A673 (cell line): Measurements from ENCODE around the gene PCK1. TPM values are rescaled to one million over a fixed set of nuclear protein-coding genes. Genes with fewer than 3 reads are reported as not detected.

Experiments
- BruUV-seq: library from RNA; stranded (reverse); fragments of 400-500 nt; replicated peaks from 2 replicates; lab custom pipeline; 2021; lab: Mats Ljungman, UMichigan
- CTCF ChIA-PET: fragments of 300-600 bp; sonication (Branson Sonifier 250); formaldehyde crosslinking; loops from one replicate; lab custom pipeline; 2022; ENCODE audit warnings: antibody characterized with exemption; lab: Charles Lee
- POLR2A ChIA-PET: fragments of 300-600 bp; sonication (Branson Sonifier 250); formaldehyde crosslinking; loops from one replicate; lab custom pipeline; 2022; ENCODE audit warnings: antibody characterized with exemption; ENCODE audit not compliant: low non-redundant PET; lab: Charles Lee
- DNase-seq: peaks from one replicate; pipeline ENCODE4 v3.0.0-alpha.2; 2015; ENCODE audit warnings: low spot score
- H3K27ac ChIP-seq: fragments of 200-600 bp; sonication (generic); 2 replicates; pipeline ENCODE4 v1.5.1; 2016; ENCODE audit warnings: mixed run types, low read depth, mild to moderate bottlenecking, mixed read lengths, antibody characterized with exemption, low read length; ENCODE audit not compliant: poor library complexity, severe bottlenecking
- H3K27me3 ChIP-seq: fragments of 200-600 bp; sonication (generic); replicated peaks from 2 replicates; pipeline ENCODE4 v1.6.1; 2017; ENCODE audit warnings: mixed run types, low read depth, mild to moderate bottlenecking, mixed read lengths, antibody characterized with exemption, low read length; ENCODE audit not compliant: insufficient read depth, poor library complexity
- H3K36me3 ChIP-seq: fragments of 200-600 bp; sonication (generic); 2 replicates; pipeline ENCODE4 v1.6.1; 2016; ENCODE audit warnings: mixed run types, mild to moderate bottlenecking, mixed read lengths, antibody characterized with exemption, low read length; ENCODE audit not compliant: insufficient read depth, poor library complexity, severe bottlenecking
- H3K4me1 ChIP-seq: fragments of 200-600 bp; sonication (generic); 2 replicates; pipeline ENCODE4 v1.6.1; 2017; ENCODE audit warnings: mixed run types, mild to moderate bottlenecking, mixed read lengths, antibody characterized with exemption, low read length; ENCODE audit not compliant: insufficient read depth, poor library complexity, severe bottlenecking
- H3K4me3 ChIP-seq: fragments of 200-600 bp; sonication (generic); 2 replicates; pipeline ENCODE4 v1.5.1; 2016; ENCODE audit warnings: low read depth, mixed run types, mild to moderate bottlenecking, mixed read lengths, low read length; ENCODE audit not compliant: poor library complexity, severe bottlenecking
- H3K9me3 ChIP-seq: fragments of 200-600 bp; sonication (generic); 2 replicates; pipeline ENCODE4 v1.6.1; 2016; ENCODE audit warnings: mixed run types, low read depth, mild to moderate bottlenecking, mixed read lengths, antibody characterized with exemption, low read length; ENCODE audit not compliant: poor library complexity, severe bottlenecking
- EZH2 ChIP-seq: fragments of 200-600 bp; sonication (generic); IDR thresholded peaks from 2 replicates; pipeline ENCODE4 v1.6.1; 2017; ENCODE audit warnings: borderline replicate concordance, low read depth, mild to moderate bottlenecking, mixed read lengths, antibody characterized with exemption, low read length; ENCODE audit not compliant: poor library complexity, severe bottlenecking
- intact Hi-C: fragments of 100-400 bp; cut with micrococcal nuclease; formaldehyde crosslinking; loops from one replicate; pipeline ENCODE4 v1.10.0; 2022; ENCODE audit not compliant: unreplicated experiment
- total RNA-seq: library from RNA; stranded (reverse); gene quantifications from 2 replicates; pipeline ENCODE4 v1.2.3, GENCODE V29; 2021
- TF ChIP-seq, protein P1 (sequence below): fragments of 300-800, 200-600 bp; sonication (generic); conservative IDR thresholded peaks from 2 replicates; pipeline ENCODE4 v1.5.1; 2017; ENCODE audit warnings: low read depth, mild to moderate bottlenecking, antibody characterized with exemption, low read length, moderate library complexity, mixed read lengths

The PCK1 gene
- total RNA-seq, 1 experiment from 2014 or later = not detected

DNA sequence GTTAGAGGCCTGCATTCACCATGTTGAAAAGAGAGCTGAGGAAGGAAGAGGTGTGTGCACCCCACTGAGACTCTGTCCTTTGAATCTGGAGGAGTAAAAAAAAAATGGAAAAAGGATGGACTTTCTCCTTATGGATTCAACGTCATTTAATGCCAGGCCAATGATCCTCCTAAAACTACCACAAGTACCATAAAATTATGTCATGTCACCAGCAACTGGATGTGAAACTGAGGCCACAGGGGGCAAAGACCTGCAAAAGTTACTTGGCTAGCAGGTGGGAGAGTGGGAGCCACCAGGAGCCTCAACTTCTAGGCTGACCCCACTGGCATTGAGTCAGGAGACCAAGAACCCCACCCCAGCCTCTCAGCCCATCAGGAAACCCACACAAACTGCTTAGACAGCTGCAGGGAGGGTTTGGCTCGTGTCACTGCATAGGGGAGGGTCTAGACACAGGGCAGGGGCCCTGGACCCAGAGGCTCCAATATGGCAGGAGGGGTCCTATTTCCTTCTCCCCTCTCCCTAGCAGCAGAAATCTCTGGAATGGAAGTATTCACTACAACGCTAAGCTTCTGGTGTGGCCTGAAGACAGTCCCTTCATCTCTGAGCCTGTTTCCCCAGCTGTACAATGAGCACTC, 11.0 kb downstream of the PCK1 start:
- no peaks in the 10 kb centered on the region for H3K36me3 ChIP-seq
- H3K4me1 ChIP-seq = no peaks in the 10 kb centered on the region
- H3K4me3 ChIP-seq = no peak overlapping the region
- intact Hi-C loops = no loop called here
- ChIA-PET POLR2A (no interaction called here), CTCF (no interaction called here)
- no peaks in the 10 kb centered on the region for H3K27me3 ChIP-seq
- TF ChIP-seq, protein P1, sequence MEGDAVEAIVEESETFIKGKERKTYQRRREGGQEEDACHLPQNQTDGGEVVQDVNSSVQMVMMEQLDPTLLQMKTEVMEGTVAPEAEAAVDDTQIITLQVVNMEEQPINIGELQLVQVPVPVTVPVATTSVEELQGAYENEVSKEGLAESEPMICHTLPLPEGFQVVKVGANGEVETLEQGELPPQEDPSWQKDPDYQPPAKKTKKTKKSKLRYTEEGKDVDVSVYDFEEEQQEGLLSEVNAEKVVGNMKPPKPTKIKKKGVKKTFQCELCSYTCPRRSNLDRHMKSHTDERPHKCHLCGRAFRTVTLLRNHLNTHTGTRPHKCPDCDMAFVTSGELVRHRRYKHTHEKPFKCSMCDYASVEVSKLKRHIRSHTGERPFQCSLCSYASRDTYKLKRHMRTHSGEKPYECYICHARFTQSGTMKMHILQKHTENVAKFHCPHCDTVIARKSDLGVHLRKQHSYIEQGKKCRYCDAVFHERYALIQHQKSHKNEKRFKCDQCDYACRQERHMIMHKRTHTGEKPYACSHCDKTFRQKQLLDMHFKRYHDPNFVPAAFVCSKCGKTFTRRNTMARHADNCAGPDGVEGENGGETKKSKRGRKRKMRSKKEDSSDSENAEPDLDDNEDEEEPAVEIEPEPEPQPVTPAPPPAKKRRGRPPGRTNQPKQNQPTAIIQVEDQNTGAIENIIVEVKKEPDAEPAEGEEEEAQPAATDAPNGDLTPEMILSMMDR = no peak
- no peak for TF ChIP-seq EZH2
- DNase-seq = no peak
- no peak overlapping the region for H3K27ac ChIP-seq
- no TSS peak for BruUV-seq
- H3K9me3 ChIP-seq = no peaks in the 10 kb centered on the region

DNA sequence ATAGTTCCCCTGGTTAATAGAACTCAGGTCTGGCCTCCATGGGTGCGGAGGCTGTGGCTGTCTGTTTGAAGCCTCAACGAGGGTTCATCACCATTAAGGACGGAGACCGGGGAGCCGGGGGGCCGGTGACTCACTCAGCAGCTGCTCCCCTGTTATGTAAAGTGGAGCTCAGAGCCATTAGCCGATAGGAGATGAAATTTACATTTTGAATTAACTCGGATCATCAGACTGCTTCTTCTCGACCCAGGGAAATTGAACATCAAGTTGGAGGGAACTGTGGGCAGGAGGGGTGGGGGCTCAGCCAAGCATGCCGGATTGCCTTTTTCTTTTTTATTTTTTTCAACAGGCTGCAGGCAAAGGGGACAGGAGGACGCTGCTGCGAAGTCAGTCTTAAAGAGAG, 12.3 kb downstream of the PCK1 start:
- Histone ChIP-seq H3K27ac (no peak overlapping the region), H3K4me1 (no peaks in the 10 kb centered on the region), H3K27me3 (no peaks in the 10 kb centered on the region), H3K4me3 (no peak overlapping the region), H3K9me3 (no peaks in the 10 kb centered on the region), H3K36me3 (no peaks in the 10 kb centered on the region)
- TF ChIP-seq, protein P1 = no peak
- no peak for TF ChIP-seq EZH2
- ChIA-PET CTCF (no interaction called here), POLR2A (no interaction called here)
- DNase-seq = no peak
- no TSS peak for BruUV-seq
- intact Hi-C loops = no loop called here

DNA sequence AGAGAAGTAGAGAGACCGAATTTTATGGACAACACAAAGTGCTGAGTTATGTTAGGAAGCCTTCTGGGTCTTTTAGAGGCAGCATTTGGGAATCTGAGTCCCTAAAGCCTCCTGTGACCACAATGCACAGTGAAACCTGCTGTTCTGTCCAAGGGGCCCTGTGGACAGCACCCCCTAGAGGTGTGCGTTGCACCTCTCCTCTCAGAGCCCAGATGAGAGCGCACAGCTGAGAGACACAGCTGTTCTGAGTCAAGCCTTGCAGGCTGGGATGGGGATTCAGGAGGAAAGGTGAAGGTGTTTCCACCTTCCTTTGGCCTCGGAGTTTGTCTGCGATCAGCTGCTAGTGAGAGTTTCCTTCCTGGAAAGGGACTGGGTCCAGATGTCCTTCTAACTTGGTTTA, 13.0 kb downstream of the PCK1 start:
- no peak for TF ChIP-seq EZH2
- TF ChIP-seq, protein P1 = peak; percentile 48
- Histone ChIP-seq H3K27me3 (no peaks in the 10 kb centered on the region), H3K36me3 (no peaks in the 10 kb centered on the region), H3K9me3 (no peaks in the 10 kb centered on the region), H3K4me1 (no peaks in the 10 kb centered on the region), H3K27ac (no peak overlapping the region), H3K4me3 (no peak overlapping the region)
- no peak for DNase-seq
- BruUV-seq = no TSS peak
- intact Hi-C loops = no loop called here
- ChIA-PET CTCF (no interaction called here), POLR2A (no interaction called here)
